HG02571 (cell line): ENCODE results near the gene ADGRA3.
"Not testable (repeated sequence)": the region's sequence is repeated elsewhere in the genome, so short reads cannot be mapped to it uniquely, and the experiment has no call there.

Experiments used
- ATAC-seq: cut with Tn5 transposase; IDR thresholded peaks from one replicate; pipeline ENCODE4 v1.9.1; 2021; ENCODE audit warnings: mild to moderate bottlenecking, moderate library complexity; ENCODE audit not compliant: unreplicated experiment

The ADGRA3 gene

DNA sequence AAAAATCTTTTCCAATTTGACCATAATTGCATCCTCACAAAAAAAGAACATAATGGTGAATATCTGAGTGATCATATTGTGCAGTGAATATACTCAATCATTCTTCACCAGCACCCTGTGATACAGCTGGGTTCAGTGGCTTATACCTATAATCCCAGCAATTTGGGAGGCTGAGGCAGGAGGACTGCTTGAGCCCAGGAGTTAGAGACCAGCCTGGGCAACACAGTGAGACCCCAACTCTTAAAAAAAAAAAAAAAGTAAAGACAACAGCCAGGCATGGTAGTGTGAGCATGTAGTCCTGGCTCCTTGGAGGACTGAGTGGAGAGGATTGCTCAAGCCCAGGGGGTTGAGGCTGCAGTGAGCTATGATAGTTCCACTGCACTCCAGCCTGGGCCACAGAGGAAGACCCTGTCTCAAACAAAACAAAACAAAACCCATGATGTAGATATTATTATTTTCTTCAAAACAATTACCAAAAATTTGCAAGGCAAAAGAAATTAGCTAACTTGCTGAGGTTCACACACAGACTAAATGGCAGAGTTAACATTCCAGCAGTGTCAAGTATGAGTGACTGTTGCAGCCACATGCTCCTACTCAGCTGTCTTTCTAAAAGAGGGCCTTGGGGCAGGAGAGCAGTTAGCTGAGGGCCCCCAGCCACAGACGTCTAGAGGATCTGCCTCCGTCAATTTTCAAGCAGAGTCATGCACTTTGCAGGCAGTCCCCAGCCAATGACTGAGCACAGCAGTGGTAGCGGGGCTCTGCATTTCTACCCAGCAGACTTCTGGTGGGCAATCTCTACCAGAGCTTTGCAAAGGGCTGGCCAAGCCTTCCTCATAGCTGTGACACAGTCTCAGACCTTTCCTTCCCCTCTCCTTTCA is 33.4 kb downstream of the ADGRA3 start:
- no peak for ATAC-seq

DNA sequence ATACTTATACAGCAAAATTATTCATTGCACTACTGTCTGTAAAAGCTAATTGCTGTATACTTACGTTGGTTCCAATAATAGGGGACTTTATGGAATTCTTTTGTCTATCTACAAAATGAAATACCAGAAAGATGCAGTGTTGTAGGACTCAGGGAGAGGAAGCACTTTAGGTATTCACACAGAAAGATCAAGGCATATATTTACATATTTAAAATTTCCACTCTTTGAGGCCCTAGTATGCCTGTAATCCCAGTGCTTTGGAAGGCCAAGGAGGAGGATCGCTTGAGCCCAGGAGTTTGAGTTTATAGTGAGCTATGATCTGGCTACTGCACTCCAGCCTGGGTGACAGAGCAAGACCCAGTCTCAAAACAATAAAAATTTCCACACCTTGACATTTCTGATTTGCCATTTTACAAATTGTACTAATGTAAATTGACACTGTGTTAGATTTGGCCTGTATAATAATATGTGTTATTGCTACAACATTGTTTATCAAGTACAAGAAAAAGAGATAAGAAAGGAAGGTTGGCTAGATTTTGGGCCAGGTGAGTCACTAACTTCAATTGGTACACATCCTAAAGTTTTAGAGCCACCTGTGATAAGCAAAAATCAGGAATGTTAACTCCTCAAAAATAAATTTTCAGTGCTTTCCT is 35.1 kb downstream of the ADGRA3 start:
- no peak for ATAC-seq

DNA sequence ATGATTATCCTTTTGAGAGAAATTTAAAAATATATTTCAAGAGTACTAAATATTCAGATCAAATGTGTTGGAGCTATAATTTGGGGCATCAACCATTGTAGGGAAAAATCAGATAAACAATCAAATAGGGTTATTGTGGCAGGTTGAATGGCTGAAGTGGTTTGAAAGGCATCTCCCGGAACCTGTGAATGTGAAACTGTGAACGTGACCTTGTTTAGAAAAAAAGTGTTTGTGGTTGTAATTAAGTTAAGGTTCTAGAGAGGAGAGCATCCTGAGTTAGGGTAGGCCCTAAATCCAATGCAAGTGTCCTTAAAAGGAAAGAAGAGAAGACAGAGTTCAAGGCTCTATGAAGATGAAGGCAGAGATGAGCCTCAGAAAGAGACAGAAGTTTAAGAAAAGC is 37.4 kb downstream of the ADGRA3 start:
- ATAC-seq, result no peak

DNA sequence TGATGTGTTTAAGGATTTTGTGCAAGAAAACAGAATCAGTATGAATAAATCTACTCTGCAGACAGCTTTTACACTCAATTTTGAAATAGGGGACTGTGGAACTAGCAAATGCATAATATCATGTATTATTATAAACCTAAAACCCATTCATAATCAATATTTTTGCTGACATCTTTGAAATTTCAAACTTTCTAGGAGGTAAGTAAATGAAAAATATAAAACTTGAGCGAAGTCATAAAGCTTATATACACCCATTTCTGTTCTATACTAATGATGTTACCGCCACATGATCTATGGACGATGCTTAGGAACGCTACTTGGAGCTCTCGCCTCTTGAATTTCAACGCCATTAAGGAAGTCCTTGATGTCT is 38.1 kb downstream of the ADGRA3 start:
- no peak for ATAC-seq

DNA sequence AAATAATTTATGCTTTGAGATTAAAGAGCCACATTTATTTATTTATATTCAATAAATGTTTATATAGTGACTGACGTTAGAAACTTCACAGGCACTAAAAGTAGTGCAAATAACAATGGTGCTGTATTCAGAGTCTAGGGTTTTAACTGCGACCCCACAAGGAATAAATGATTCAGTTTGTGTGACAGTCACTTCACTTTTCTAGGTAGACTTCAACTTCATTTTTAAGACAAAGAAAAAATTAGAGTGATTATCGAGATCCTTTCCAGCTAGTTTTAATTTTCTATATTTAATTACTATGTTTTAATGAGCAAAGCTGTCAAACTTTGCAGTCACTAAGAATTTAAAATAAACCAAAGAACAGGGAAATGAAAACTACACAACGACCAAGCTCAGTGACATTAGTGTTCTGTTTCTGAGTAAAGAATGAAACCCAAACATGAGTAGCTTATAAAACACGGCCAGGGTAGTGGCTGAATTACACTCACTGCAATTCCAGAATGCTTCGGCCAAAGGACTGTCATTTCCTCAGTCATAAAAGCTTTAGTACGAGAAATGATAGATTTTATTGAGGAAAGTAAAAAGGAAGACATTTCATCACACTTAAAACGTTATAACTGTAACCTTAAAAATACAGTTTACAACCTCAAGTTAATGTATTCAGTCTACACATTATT is 38.6 kb downstream of the ADGRA3 start:
- ATAC-seq, result no peak

DNA sequence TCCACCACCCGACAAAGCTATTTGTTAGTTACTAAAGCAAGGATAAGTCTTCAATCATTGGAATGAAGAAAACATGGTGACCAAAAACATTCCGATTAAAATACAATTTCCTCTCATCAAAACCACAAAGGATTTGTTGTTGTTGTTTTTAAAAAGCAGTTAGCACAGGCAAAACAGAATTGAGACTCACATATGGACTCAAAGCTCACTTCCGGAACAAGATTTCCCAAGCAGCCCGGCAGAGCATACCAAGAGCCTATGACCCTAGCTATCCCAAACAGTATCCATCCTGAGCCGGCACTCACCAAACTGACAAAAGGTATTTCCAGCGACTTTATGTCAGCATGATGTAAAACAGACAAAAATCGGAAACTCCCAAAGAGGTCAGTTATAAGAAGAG is 39.9 kb downstream of the ADGRA3 start:
- no peak for ATAC-seq

DNA sequence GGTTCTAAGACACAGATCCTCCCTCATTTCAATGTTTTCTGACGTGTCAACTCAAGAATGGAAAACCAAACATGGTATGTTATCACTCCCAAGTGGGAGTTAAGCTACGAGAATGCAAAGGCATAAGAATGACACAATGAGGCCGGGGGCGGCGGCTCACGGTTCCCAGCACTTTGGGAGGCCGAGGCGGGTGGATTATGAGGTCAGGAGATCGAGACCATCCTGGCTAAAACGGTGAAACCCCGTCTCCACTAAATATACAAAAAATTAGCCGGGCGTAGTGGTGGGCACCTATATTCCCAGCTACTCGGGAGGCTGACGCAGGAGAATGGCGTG is 40.6 kb downstream of the ADGRA3 start:
- not testable (repeated sequence) for ATAC-seq

DNA sequence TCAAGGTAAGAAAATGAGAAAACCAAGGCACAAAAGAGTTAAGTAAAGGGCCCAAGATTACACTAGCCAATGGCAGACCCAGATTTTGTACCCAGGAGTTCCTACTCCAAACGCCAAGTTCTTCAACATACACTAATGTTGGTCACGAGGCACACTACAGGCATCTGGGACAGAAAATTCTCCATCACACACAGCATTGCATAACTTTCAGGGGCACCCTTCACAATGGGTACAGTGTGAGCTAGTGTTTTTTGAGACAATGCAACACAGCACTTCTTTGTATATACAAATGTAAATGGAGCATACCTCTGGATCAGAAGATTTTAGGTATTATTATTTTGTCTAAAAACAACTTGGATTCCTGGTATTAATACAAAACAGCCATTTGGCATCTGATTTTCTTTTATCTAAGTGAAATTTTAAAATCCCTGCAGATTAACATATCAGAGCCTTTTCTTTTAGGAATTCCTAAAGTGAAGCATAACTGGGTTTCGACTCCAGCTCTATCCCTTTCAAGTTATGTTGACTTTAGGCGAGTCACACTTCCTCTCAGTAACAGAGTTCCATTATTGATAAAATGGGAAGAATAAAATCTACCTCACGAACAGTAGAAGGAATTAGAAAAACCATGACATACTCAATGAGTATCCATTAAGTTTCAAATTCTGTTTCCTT is 41.1 kb downstream of the ADGRA3 start:
- ATAC-seq, result no peak

DNA sequence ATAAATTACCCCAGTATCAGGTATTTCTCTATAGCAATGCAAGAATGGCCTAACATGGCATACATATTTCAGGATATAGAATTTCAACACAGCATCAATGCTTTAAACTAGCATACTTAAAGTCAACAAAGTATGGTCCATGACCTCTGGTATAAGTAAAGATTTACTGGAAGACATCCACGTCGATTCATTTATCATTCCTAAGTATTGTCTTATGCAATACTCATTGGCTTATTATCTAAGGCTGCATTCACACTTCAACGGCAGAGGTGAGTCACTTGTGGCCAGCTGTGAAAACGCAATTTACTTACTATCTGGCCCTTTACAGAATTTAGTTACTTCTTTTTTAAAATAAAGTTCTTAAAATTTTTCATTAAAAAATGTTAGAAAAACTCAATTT is 42.6 kb downstream of the ADGRA3 start:
- ATAC-seq, result no peak

DNA sequence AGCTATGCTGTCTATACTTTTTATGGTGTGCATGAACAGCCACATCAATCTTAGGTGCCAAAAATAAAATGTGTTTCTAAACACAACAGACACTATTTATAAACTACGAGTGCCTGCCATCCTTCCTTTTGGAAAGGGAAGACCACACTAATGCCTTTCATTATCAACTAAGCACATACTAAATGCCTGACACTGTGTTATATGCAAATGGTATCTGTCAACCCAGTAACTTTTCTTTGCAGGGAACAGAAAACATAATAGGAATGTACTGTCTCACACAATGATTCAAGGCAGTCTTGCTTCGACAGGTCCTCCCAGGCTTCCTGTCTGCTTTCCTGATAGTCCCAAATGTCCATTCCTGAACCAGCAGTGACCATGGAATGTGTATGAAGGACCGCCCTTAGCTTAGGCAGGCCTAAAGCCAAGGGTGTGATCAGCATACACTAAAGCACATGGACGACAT is 43.8 kb downstream of the ADGRA3 start:
- no peak for ATAC-seq

DNA sequence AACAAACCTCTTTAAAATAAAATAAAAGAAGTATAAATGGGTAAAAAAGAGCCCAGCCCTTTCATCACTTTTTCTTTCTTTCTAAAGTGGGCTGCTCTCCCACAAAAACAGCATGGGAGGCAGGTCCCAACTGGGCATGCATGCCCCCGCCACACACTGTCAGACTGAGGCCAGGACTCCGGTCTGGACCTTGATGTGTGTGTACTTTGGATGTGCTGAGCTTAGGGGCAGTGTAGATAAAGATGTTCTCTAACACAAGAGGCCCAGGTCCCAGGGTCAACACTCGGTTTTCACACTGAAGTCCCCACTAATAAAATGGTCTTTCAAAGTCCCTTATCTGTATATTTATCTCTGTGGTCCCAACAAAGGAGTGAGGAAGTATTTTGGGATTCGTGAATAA is 44.4 kb downstream of the ADGRA3 start:
- ATAC-seq, result no peak

DNA sequence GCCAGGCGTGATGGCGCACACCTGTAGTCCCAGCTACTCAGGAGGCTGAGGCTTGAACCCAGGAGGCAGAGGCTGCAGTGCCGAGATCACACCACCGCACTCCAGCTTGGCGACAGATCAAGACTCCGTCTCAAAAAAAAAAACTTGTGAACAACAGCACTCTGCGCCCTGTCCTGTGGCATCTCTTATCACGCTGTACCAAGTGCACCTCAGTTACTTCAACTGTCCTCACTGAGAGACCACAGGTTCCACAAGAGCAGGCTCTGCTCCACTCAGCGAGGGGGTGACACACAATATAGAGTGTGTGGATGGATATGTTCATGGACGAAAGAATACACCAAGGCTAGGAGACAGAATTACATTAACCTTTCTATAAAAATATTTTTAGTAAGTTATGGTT is 49.3 kb downstream of the ADGRA3 start:
- no peak for ATAC-seq

DNA sequence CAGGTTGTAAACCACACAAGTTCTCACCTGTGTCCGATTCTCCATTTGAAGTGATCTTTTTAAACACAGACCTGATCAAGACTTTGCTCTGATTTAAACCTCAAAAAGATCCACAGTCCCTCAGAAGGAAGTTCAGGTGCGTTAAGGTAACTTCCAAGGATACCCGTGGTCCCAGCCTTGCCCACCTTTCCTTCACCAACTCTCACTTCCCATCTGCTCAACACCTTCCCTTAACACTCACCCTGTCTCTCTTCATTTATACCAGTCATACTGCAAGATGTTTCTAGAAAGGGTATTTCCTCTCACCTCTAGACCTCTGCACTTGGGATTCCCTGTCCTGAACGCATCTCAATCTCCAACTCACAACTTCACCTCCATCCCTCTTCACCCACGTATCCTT is 49.9 kb downstream of the ADGRA3 start:
- ATAC-seq, result no peak

DNA sequence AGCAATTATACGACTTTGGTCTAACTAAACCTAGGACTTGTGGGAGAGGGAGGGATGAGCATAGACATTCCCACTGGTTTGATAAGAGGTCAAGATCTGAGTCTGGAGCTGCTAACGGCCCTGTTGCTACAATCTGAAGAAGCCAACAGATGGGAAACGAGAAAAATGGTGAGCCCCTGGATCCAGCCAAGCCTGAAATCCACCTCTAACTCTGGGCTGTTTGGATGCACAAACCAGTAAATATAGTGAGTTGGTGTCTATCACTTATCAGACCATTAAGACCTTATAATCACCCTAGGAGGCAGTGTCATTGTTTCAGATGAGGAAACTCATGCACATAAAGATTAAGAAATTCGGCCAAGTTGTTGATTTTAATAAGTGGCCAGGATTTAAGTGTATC is 50.5 kb downstream of the ADGRA3 start:
- ATAC-seq, result no peak

DNA sequence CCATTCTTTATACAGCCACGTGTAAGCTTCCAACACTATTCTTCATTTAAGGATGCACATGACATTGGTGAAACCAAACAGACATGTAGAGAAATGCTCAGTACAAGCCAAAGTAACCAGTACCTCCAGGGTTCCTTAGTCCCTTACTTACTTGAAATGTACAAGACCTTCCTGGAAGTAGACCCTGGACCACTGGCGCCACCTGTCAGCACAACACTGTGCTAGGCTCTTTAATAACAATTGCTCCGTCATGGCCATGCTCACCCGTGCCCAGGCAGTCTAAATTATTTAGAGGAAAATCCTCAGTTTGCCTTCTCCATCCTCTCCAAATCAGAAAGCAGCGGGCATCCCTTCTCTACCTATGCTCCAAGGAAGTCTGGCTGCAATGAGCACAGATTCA is 52.7 kb downstream of the ADGRA3 start:
- ATAC-seq, result no peak

DNA sequence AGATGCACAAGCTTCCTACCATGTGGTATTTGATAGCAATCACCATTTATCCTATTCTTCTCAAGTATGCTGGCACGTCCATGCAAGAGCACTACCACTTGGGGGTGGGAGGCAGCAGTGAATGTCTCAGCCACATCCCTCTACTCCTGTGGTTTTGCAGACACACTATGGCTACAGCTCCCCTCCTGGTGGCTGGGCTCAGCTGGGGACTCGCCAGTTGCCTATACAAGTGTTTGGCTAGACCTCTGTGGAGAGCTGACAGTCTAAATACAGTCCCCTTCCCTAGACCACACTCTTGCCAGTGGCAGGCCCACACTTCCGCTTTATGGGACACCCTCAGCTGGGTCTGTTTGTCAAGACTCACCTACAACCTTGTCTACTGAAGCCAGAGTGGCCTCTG is 53.2 kb downstream of the ADGRA3 start:
- no peak for ATAC-seq

DNA sequence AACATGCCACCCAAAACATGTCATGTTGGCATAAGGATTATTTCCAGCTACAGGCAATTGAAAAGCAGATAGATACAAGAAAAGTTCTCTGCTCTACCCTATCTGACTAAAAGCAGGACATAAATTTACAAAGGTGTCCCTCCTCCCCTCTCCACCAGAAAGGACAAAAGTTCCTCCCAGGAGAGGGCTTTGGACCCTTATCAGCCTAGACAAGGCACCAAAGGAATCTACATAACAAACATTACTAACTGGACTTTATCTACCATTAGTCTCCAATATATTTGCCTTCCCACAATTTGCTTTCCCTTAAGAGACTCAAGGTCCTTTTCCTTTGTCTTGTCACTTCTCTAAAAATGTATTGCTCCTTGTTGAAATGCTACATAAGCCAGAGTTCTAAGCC is 55.6 kb downstream of the ADGRA3 start:
- ATAC-seq, result no peak

DNA sequence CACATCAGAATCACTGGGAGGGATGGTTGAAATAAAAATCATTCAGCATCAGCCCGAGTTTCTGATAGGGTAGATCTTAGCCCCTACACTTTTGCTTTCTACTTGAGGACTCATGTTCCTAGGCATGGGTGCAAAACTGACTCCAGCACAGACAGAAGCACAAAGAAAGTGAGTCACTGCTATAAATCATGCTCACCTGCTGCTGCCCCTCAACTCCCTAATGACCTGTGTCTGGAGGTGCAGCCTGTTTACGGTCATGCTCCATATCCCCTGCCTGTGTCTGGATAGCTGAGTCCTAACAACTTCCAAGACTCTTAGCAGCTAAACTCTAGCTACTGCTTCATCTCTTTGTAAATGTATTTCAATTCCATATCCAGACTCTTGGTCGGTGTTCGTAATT is 57.8 kb downstream of the ADGRA3 start:
- ATAC-seq, result no peak

DNA sequence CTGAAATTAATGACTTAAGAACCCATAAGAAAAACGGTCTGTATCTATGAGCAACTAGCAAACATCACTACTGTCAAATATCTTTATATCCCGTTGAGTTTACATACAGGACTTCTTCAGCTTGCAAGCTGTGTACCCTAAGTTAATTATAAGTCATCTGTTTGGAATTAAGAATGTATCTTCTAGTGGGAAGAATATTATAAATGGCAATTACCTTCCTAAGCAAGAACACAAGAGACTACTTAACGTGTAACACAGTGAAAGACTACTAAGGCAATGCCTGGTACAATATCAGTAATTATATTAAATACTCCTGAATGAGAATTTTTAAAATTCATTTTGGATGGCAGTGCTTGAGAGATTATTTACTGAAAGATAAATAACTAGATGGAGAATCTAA is 58.5 kb downstream of the ADGRA3 start:
- ATAC-seq, result no peak

DNA sequence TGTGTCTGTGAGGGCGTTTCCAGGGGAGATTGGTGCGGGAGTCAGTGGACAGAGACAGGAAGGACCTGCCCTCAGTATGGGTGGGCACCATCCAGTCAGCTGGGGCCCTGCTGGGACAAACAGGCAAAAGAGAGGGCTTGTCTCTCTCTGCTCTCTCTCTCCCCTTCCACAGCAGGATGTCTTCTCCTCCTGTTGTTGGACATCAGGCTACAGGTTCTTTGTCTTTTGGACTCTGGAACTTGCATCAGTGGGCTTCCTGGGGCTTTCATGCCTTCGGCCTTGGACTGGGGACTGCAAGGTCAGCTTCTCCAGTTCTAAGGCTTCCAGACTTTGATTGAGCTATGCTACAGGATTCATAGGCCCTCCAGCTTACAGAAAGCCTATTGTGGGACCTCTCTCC is 59.6 kb downstream of the ADGRA3 start:
- ATAC-seq, result no peak

DNA sequence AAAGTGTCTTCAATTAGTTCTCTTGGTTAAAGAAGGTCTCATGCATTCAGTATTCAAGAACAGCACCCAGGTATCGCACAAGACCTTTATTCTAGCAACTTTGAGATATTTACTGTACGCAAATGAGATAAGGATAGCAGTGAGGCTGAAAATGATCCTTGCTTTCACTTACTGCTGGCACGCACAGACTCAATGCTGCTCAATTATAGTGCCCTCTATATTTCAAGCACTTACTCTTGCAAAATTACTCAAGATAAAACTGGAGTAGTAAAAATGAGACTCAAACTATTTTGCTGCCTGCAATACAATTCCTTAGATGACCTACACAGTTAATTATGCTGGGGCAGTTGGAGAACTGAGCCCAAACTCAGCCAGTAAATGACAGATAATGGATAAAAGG is 60.9 kb downstream of the ADGRA3 start:
- no peak for ATAC-seq
